CD14-positive monocyte (primary cell): ENCODE data around the gene TRAPPC10. TPM values are rescaled to one million over a fixed set of nuclear protein-coding genes. Genes with fewer than 3 reads are reported as not detected.
A peak's percentile ranks its signal among the peaks of the same experiment; 100 is the strongest.

Source experiments
- DNase-seq, 3 donors: peaks; one replicate each; pipeline ENCODE4 v3.0.0-alpha.2; 2011 to 2022
- H2AFZ ChIP-seq: 2 replicates; pipeline ENCODE4 v1.6.0; 2012; ENCODE audit warnings: mild to moderate bottlenecking, low read depth, low read length, inconsistent platforms; ENCODE audit not compliant: insufficient read depth, poor library complexity, severe bottlenecking
- H3K27ac ChIP-seq, 2 donors: 1 replicate in 1 of 2; 2 replicates in 1 of 2; pipeline ENCODE4 v1.5.1; 2012 to 2013; ENCODE audit warnings: low read length in 2 of 2, control low read depth in 1 of 2, inconsistent platforms in 1 of 2, low read depth in 1 of 2, mild to moderate bottlenecking in 1 of 2
- H3K27me3 ChIP-seq, 2 donors: one replicate each; pipeline versions ENCODE4 v1.6.0 to v1.6.1; 2011 to 2013; ENCODE audit warnings: low read length in 2 of 2; ENCODE audit not compliant: control insufficient read depth in 2 of 2, insufficient read depth in 2 of 2
- H3K36me3 ChIP-seq, 2 donors: replicated peaks in 1 of 2; 1 replicate in 1 of 2; 2 replicates in 1 of 2; pipeline versions ENCODE4 v1.5.1 to v1.6.1; 2012 to 2013; ENCODE audit warnings: low read length in 2 of 2, control low read depth in 1 of 2, inconsistent platforms in 1 of 2, mild to moderate bottlenecking in 1 of 2; ENCODE audit not compliant: insufficient read depth in 2 of 2, control insufficient read depth in 1 of 2
- H3K4me1 ChIP-seq, 2 donors: 1 replicate in 1 of 2; 2 replicates in 1 of 2; pipeline versions ENCODE4 v1.5.1 to v1.6.1; 2012 to 2013; ENCODE audit warnings: low read length in 2 of 2, control low read depth in 1 of 2, inconsistent platforms in 1 of 2, mild to moderate bottlenecking in 1 of 2, moderate library complexity in 1 of 2; ENCODE audit not compliant: insufficient read depth in 2 of 2, control insufficient read depth in 1 of 2
- H3K4me2 ChIP-seq: replicated peaks from 2 replicates; pipeline ENCODE3; 2012; ENCODE audit warnings: low read length, moderate library complexity, mild to moderate bottlenecking; ENCODE audit not compliant: poor library complexity, severe bottlenecking; ENCODE audit errors: extremely low read depth
- H3K4me3 ChIP-seq, 3 experiments: fragments of 200-600 bp in 1 of 3; sonication (generic) in 1 of 3; replicated peaks in 1 of 3; 1 replicate in 2 of 3; 2 replicates in 1 of 3; pipeline ENCODE4 v1.5.1; 2011 to 2013; ENCODE audit warnings: low read length in 3 of 3, mild to moderate bottlenecking in 3 of 3, control low read depth in 2 of 3, low read depth in 2 of 3, inconsistent platforms in 1 of 3, moderate library complexity in 1 of 3
- H3K79me2 ChIP-seq: 2 replicates; pipeline ENCODE4 v1.6.0; 2012; ENCODE audit warnings: mild to moderate bottlenecking, control low read depth, inconsistent platforms, low read length, moderate library complexity; ENCODE audit not compliant: insufficient read depth
- H3K9ac ChIP-seq: 2 replicates; pipeline ENCODE4 v1.6.0; 2017; ENCODE audit warnings: low read length, mild to moderate bottlenecking; ENCODE audit not compliant: insufficient read depth, poor library complexity, severe bottlenecking
- H3K9me3 ChIP-seq, 2 donors: replicated peaks in 1 of 2; 1 replicate in 1 of 2; 2 replicates in 1 of 2; pipeline versions ENCODE4 v1.5.1 to v1.6.1; 2012 to 2013; ENCODE audit warnings: low read length in 2 of 2, control low read depth in 1 of 2; ENCODE audit not compliant: control insufficient read depth in 1 of 2, insufficient read depth in 1 of 2
- H4K20me1 ChIP-seq: 2 replicates; pipeline ENCODE4 v1.6.0; 2012; ENCODE audit warnings: mild to moderate bottlenecking, low read length, control low read depth, moderate library complexity; ENCODE audit not compliant: insufficient read depth
- H3K27ac Mint-ChIP-seq, 7 donors: one replicate each; pipeline ENCODE4 v1.8.0; 2020; ENCODE audit warnings: mild to moderate bottlenecking in 7 of 7, mixed read lengths in 7 of 7, moderate library complexity in 6 of 7, inconsistent platforms in 2 of 7
- H3K27me3 Mint-ChIP-seq, 3 donors: one replicate each; pipeline ENCODE4 v1.8.0; 2021 to 2022; ENCODE audit warnings: low read depth in 3 of 3, mild to moderate bottlenecking in 3 of 3, mixed read lengths in 3 of 3, moderate library complexity in 3 of 3, inconsistent platforms in 1 of 3
- H3K36me3 Mint-ChIP-seq, 2 donors: one replicate each; pipeline ENCODE4 v1.8.0; 2020; ENCODE audit warnings: mixed read lengths in 2 of 2, inconsistent platforms in 1 of 2, mild to moderate bottlenecking in 1 of 2
- H3K4me1 Mint-ChIP-seq: one replicate; pipeline ENCODE4 v1.8.0; 2020; ENCODE audit warnings: mild to moderate bottlenecking, mixed read lengths
- H3K4me3 Mint-ChIP-seq, 2 donors: one replicate each; pipeline ENCODE4 v1.8.0; 2020; ENCODE audit warnings: mild to moderate bottlenecking in 2 of 2, mixed read lengths in 2 of 2, moderate library complexity in 1 of 2
- H3K9me3 Mint-ChIP-seq, 7 donors: one replicate each; pipeline ENCODE4 v1.8.0; 2020 to 2022; ENCODE audit warnings: mixed read lengths in 7 of 7, mild to moderate bottlenecking in 6 of 7, moderate library complexity in 6 of 7, inconsistent platforms in 2 of 7
- CTCF ChIP-seq: fragments of 200-600 bp; IDR thresholded peaks from one replicate; pipeline ENCODE4 v1.8.0; 2022; ENCODE audit warnings: antibody characterized with exemption, mild to moderate bottlenecking
- WGBS: methylation state at CpG from one replicate; pipeline ENCODE4 v1.1.5; 2013; ENCODE audit warnings: missing lambda C conversion rate; ENCODE audit not compliant: insufficient coverage; 5-methylcytosine and 5-hydroxymethylcytosine counted together
- intact Hi-C, 2 donors: fragments of 100-400 bp; cut with micrococcal nuclease; formaldehyde crosslinking; loops; one replicate each; pipeline versions ENCODE4 v1.15.0 to v1.15.1; 2023
- polyA minus RNA-seq: library from RNA; depleted of rRNA, polyadenylated mRNA; stranded (reverse); fragments of >200 nt; gene quantifications from 2 replicates; pipeline ENCODE4 v1.2.3, GENCODE V29; 2012
- polyA plus RNA-seq, 3 donors: library from polyadenylated mRNA; depleted of rRNA in 1 of 3; unstranded in 2 of 3; stranded (reverse) in 1 of 3; fragments of 300-500 nt in 2 of 3; fragments of >200 nt in 1 of 3; fragmentation: Illumina TruSeq in 2 of 3; gene quantifications; 1 replicate in 2 of 3; 2 replicates in 1 of 3; pipeline ENCODE4 v1.2.3, GENCODE V29; 2012 to 2021
- total RNA-seq, 12 experiments: library from RNA in 1 of 12; stranded (reverse) in 1 of 12; fragments of 120-200 nt in 1 of 12; gene quantifications; one replicate each; pipeline ENCODE4 v1.2.4 and lab custom pipeline; 2013 to 2026; ENCODE audit warnings: mixed read lengths in 6 of 12, inconsistent platforms in 1 of 12

Gene TRAPPC10
- 32.9 TPM for total RNA-seq (2013)
- 10 to 100 TPM in 1 of 3 donors, 1 to 10 TPM in 2; 5.9 to 40.6 (median 8.6) TPM for polyA plus RNA-seq
- 20.4 and 28.4 TPM in 2 replicates for polyA minus RNA-seq
- 57.1 to 130 (median 99.8) reads per million in 11 experiments for total RNA-seq (lab: John Stamatoyannopoulos, UW)

- Histone ChIP-seq H3K27ac (peak within 1 kb of the TSS; percentile 80 to 84), H3K9ac (peak within 1 kb of the TSS; percentile 88), H3K4me1 (peaks cover 32 to 50% of the 10 kb centered on the region in 2 donors), H3K9me3 (no peaks in the 10 kb centered on the region), H3K79me2 (peaks cover 48% of the 10 kb centered on the region), H3K4me3 (peak within 1 kb of the TSS; percentile 68 to 97 (median 80)), H4K20me1 (peaks cover 44% of the 10 kb centered on the region), H2AFZ (peak within 1 kb of the TSS; percentile 80), H3K4me2 (peak within 1 kb of the TSS; percentile 86), H3K36me3 (no peaks in the 10 kb centered on the region), H3K27me3 (no peaks in the 10 kb centered on the region)
- peak within 1 kb of the TSS; percentile 89 to 94 for H3K4me3 Mint-ChIP-seq
- TF ChIP-seq CTCF, result no peak
- peaks cover 0 to 4% of the 10 kb centered on the region in 2 donors for H3K36me3 Mint-ChIP-seq
- H3K9me3 Mint-ChIP-seq, result no peaks in the 10 kb centered on the region
- WGBS, result under 1% methylated on average over 105 of the region's 107 CpGs
- H3K27me3 Mint-ChIP-seq, result no peaks in the 10 kb centered on the region
- peak within 1 kb of the TSS; percentile 84 to 94 (median 91) for H3K27ac Mint-ChIP-seq
- DNase-seq, result peak; percentile 76 to 81 (median 77)
- H3K4me1 Mint-ChIP-seq, result peaks cover 47% of the 10 kb centered on the region
- intact Hi-C loops, result no loop called here
Measured at GRCh38 chr21:44011579-44012473, at the start of gene TRAPPC10. Gene TRAPPC10 (plus strand): TSS chr21:44012309. CDS start chr21:44012494, 185 bp downstream.

- no peak overlapping the region for H3K9ac ChIP-seq
- no peak for TF ChIP-seq CTCF
- Mint-ChIP-seq H3K36me3 (peaks cover 52 to 69% of the 10 kb centered on the region in 2 donors), H3K27me3 (no peaks in the 10 kb centered on the region), H3K4me3 (no peak overlapping the region), H3K9me3 (peaks cover 0 to 2% (median 0%) of the 10 kb centered on the region in 7 donors), H3K4me1 (no peaks in the 10 kb centered on the region), H3K27ac (peak overlapping the region in 1 of 7 donors; percentile 6)
- no peak overlapping the region for H2AFZ ChIP-seq
- 86% methylated on average over 15 of the region's 17 CpGs for WGBS
- no peaks in the 10 kb centered on the region for H3K9me3 ChIP-seq
- no peak overlapping the region for H3K4me2 ChIP-seq
- H3K27ac ChIP-seq, result no peak overlapping the region
- no peak for DNase-seq
- no peaks in the 10 kb centered on the region for H3K79me2 ChIP-seq
- intact Hi-C loops, result no loop called here
- H4K20me1 ChIP-seq, result peaks cover 98% of the 10 kb centered on the region
- H3K27me3 ChIP-seq, result no peaks in the 10 kb centered on the region
- H3K4me1 ChIP-seq, result no peaks in the 10 kb centered on the region
- peaks cover 68 to 97% of the 10 kb centered on the region in 2 donors for H3K36me3 ChIP-seq
- no peak overlapping the region for H3K4me3 ChIP-seq
Measured at GRCh38 chr21:43965911-43966585, 46.1 kb upstream of the TRAPPC10 start.
